Psoas muscle (tissue), 8 donors: ENCODE measurements around the gene SCN5A. TPM values are rescaled to one million over a fixed set of nuclear protein-coding genes. Genes with fewer than 3 reads are reported as not detected.

ENCODE experiments used
- ATAC-seq, 4 donors: fragments of 200-7000 bp; cut with Tn5 transposase; one replicate each; pipeline ENCODE4 v1.9.1; 2020; ENCODE audit warnings: moderate library complexity in 3 of 4, mild to moderate bottlenecking in 2 of 4
- DNase-seq, 2 donors: peaks; one replicate each; pipeline ENCODE4 v3.0.0-alpha.2; 2020
- H3K27ac ChIP-seq: fragments of 200-600 bp; one replicate; pipeline ENCODE4 v1.8.0; 2022
- H3K27me3 ChIP-seq, 3 donors: fragments of 200-600 bp in 1 of 3; one replicate each; pipeline versions ENCODE4 v1.6.1 to v1.8.0; 2013 to 2022; ENCODE audit warnings: low read length in 2 of 3, mild to moderate bottlenecking in 2 of 3, moderate library complexity in 1 of 3; ENCODE audit not compliant: insufficient read depth in 3 of 3
- H3K36me3 ChIP-seq, 2 donors: fragments of 200-600 bp in 1 of 2; one replicate each; pipeline versions ENCODE4 v1.6.1 to v1.8.0; 2013 to 2022; ENCODE audit warnings: low read depth in 1 of 2, mild to moderate bottlenecking in 1 of 2, moderate library complexity in 1 of 2; ENCODE audit not compliant: insufficient read depth in 1 of 2
- H3K4me1 ChIP-seq: fragments of 200-600 bp; one replicate; pipeline ENCODE4 v1.8.0; 2022
- H3K4me3 ChIP-seq: fragments of 200-600 bp; one replicate; pipeline ENCODE4 v1.8.0; 2022; ENCODE audit warnings: mild to moderate bottlenecking
- H3K9me3 ChIP-seq: fragments of 200-600 bp; one replicate; pipeline ENCODE4 v1.8.0; 2022
- CTCF ChIP-seq: fragments of 200-600 bp; IDR thresholded peaks from one replicate; pipeline ENCODE4 v1.8.0; 2022; ENCODE audit warnings: antibody characterized with exemption
- WGBS, 3 donors: extraction: QIAGEN DNeasy Blood & Tissue Kit; methylation state at CpG; one replicate each; pipeline versions ENCODE4 v1.1.6 to v1.1.7; 2013; 5-methylcytosine and 5-hydroxymethylcytosine counted together
- intact Hi-C, 2 donors: fragments of 100-400 bp; cut with DNase I; formaldehyde crosslinking; loops; one replicate each; pipeline versions ENCODE4 v1.11.0 to v1.14.2; 2022
- polyA plus RNA-seq, 3 donors: library from polyadenylated mRNA; stranded (reverse); fragments of 200-250 nt; gene quantifications; one replicate each; pipeline ENCODE4 v1.2.3, GENCODE V29; 2013
- total RNA-seq, 4 donors: library from RNA; stranded (reverse); fragmentation: NEBNext Ultra II Directional in 2 of 4; extraction: Animal tissue kit (Norgen Biotek cat#: 25700) in 2 of 4; gene quantifications; one replicate each; pipeline versions ENCODE4 v1.2.1 to v1.2.4, GENCODE V29; 2021 to 2023
- donor health status: healthy with polysubstance abuse.
- donor health status: DM: no; HTN: no; CAD: no; lungs with moderate emphysema.
- donor health status: Bipolar disorder and iron deficiency.
- donor health status: healthy.
- donor health status: DM: yes; HTN: yes; CAD: no.
- donor health status: DM: no; HTN: no; CAD: no.
- donor health status: DM: no; HTN: no; CAD: no.
- donor health status: DM: yes; HTN: yes; CAD: no.

SCN5A gene
- total and polyA plus RNA-seq, 7 donors, result 0.17 to 34.2 (median 5.7) TPM

DNA sequence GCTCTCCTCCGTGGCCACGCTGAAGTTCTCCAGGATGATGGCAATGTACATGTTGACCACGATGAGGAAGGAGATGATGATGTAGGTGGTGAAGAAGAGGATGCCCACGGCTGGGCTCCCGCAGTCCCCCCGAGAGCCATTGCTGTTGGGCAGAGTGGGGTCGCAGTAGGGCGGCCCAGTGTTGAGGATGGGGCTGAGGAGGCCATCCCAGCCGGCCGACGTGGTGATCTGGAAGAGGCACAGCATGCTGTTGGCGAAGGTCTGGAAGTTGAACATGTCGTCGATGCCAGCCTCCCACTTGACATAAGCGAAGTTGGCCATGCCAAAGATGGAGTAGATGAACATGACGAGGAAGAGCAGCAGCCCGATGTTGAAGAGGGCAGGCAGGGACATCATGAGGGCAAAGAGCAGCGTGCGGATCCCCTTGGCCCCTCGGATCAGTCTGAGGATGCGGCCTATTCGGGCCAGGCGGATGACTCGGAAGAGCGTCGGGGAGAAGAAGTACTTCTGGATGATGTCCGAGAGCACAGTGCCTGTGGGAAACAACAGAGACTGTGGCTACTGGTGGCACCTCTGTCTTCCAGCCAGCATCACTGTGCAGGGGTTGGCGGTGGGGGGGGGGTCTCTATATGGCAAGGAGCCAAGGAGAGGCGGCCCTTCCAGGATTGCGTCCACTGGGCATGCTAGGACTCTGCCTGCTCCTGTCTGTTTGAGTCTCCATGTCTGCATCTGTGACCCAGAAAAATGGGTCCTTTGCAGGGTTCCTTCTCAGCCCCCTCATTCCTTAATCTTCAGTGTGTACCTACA is 98.3 kb downstream of the SCN5A start:
- intact Hi-C loops, result no loop called here
- TF ChIP-seq CTCF, result no peak
- Histone ChIP-seq H3K9me3 (no peaks in the 10 kb centered on the region), H3K4me3 (no peak overlapping the region), H3K27me3 (no peaks in the 10 kb centered on the region), H3K27ac (no peak overlapping the region), H3K4me1 (no peaks in the 10 kb centered on the region), H3K36me3 (no peaks in the 10 kb centered on the region)
- ATAC-seq, result no peak
- 96 to 97% (median 97%) methylated on average over 30 of the region's 30 CpGs for WGBS, 3 donors
- DNase-seq, result no peak

GRCh38 chr3:38549957-38550840 is 99.3 kb downstream of the SCN5A start:
- DNase-seq, result no peak
- intact Hi-C loops, result no loop called here

GRCh38 chr3:38549486-38549885 is 100.0 kb downstream of the SCN5A start:
- intact Hi-C loops, result no loop called here
- no peak for TF ChIP-seq CTCF
- Histone ChIP-seq H3K4me3 (no peak overlapping the region), H3K27me3 (no peaks in the 10 kb centered on the region), H3K27ac (no peak overlapping the region), H3K4me1 (no peaks in the 10 kb centered on the region), H3K9me3 (no peaks in the 10 kb centered on the region), H3K36me3 (no peaks in the 10 kb centered on the region)
- no peak for ATAC-seq
- 89 to 95% (median 94%) methylated on average over 7 of the region's 7 CpGs for WGBS, 3 donors
- no peak for DNase-seq

More at GRCh38 chr3:38549957-38550840, 99.3 kb downstream of the SCN5A start:
- WGBS, 3 donors, result 95 to 97% (median 96%) methylated on average over 33 of the region's 33 CpGs
- H3K4me1 ChIP-seq, result no peaks in the 10 kb centered on the region
- H3K9me3 ChIP-seq, result no peaks in the 10 kb centered on the region
- no peak for ATAC-seq
- H3K4me3 ChIP-seq, result no peak overlapping the region
- no peaks in the 10 kb centered on the region for H3K27me3 ChIP-seq
- H3K36me3 ChIP-seq, result no peaks in the 10 kb centered on the region
- no peak for TF ChIP-seq CTCF
- H3K27ac ChIP-seq, result no peak overlapping the region

DNA sequence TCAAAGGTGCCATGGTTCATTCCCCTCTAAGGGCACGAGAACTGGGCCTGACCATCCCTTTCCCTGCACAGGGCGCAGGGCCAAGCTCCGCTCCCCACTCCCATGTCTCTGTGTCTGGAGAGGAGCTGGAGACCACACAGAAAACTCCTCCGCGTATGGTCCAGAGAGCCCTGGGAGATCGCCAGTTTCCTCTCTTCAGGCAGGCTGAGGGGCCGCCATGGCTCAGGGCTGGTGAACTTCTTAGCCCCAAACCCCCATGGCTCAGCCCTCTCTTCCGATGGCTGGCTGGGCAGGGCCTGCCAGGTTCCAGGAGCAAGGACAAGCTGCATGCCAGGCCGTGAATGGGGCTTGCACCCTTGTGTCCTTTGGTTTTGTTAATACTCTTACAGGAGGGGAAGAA is 100.4 kb downstream of the SCN5A start:
- no peak for ATAC-seq
- H3K27ac ChIP-seq, result no peak overlapping the region

More for the DNA sequence above, 100.4 kb downstream of the SCN5A start:
- 79 to 91% (median 86%) methylated on average over 9 of the region's 9 CpGs for WGBS, 3 donors
- no peak for TF ChIP-seq CTCF
- Histone ChIP-seq H3K9me3 (no peaks in the 10 kb centered on the region), H3K36me3 (no peaks in the 10 kb centered on the region), H3K4me1 (peaks cover 1% of the 10 kb centered on the region), H3K4me3 (no peak overlapping the region), H3K27me3 (no peaks in the 10 kb centered on the region)
- DNase-seq, result no peak
- intact Hi-C loops, result no loop called here
